HG03469 (cell line): ENCODE data around the gene SH3PXD2B.

ENCODE experiments used
- ATAC-seq: cut with Tn5 transposase; IDR thresholded peaks from one replicate; pipeline ENCODE4 v1.9.1; 2021; ENCODE audit warnings: mild to moderate bottlenecking, moderate library complexity, moderate number of reproducible peaks; ENCODE audit not compliant: unreplicated experiment

SH3PXD2B gene

GRCh38 chr5:172454358-172455086, at the start of gene SH3PXD2B:
Gene SH3PXD2B (minus strand): TSS chr5:172454525. CDS start chr5:172454352, 173 bp downstream.
- ATAC-seq, result no peak

- ATAC-seq, result no peak
These were observed 48.6 kb upstream of the SH3PXD2B start for GRCh38 chr5:172502969-172503368.

GRCh38 chr5:172502410-172502809, 48.1 kb upstream of the SH3PXD2B start:
- ATAC-seq, result no peak

- ATAC-seq, result no peak
These were observed 47.5 kb upstream of the SH3PXD2B start for GRCh38 chr5:172501708-172502320.

DNA sequence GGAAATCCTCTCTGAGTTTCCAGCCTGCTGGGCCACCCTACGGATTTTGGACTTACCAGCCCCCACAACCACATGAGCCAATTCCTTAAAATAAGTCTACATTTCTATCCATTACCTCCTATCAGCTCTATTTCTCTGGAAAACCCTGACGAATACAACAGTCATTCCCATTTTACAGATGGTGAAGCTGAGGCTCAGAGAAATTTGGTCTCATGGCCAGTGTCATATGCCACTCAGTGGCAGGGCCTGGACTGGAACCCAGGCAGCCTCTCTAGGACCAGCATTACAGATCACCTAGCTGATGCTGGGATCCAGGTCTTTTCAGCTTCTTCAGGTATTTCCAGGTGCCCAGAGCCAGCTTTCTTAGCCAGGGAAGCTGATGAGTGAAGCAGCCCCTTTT, 45.0 kb upstream of the SH3PXD2B start:
- ATAC-seq, result no peak

DNA sequence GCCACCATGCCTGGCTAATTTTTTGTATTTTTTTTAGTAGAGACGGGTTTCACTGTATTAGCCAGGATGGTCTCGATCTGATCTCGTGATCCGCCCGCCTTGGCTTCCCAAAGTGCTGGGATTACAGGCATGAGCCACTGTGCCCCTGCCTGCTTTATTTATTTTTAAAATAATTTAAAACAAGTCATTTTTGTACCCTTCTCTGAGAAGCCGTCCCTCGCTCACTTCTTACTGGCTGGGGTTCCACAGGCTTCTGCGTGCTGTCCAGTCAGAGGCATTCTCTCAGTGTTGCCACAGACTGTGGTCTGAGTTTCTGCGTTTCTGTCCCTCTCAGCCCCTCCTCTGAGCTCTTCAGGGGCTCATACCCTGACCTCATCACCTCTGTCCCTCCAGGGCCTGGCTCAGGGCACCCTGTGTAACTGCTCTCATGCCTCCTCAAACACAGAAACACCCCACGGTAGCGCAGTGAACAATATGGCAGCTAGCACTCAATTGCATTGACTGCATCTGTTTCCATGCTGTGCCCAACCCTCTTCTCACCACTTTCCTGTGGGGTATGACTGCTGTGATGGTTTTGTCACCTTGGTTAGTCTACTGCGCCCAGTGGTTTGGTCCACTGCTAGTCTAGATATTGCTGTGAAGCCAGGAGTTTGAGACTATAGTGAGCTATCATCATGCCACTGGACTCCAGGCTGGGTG, 44.3 kb upstream of the SH3PXD2B start:
- ATAC-seq, result no peak

DNA sequence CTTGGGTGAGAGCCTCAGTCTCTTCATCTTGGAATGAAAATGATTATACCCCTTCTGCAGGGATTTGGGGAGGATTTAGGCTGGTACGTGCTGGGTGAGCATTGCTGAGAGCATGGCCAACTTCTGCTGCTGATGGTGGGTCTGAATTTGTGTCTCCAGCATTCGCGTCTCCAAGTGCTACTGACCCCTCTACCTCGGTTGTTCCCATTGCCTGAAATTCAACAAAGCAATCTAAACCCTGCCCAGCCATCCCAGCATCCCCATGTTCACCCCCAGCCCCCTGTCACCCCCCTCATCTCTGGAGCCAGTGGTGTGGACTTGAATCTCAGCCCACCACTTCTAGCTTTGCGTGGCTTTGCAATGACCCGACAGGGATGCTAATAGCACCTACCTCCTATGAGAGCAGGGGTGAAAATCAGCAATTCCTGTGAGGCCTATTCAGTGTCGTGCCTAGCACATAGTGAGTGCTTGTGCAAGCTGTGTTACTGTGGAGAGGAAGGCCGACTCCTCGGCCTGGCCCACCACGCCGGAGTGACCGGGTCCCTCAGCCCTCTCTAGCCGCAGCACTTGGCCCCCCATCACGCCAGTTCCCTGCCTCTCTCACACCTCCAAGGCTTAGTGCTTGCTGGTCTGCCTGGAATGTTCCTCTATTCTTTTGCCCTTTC, 43.4 kb upstream of the SH3PXD2B start:
- no peak for ATAC-seq

GRCh38 chr5:172496671-172497371, 42.5 kb upstream of the SH3PXD2B start:
- no peak for ATAC-seq

- ATAC-seq, result no peak
These were observed 40.5 kb upstream of the SH3PXD2B start for GRCh38 chr5:172494630-172495505.

- no peak for ATAC-seq
These were observed 39.6 kb upstream of the SH3PXD2B start for GRCh38 chr5:172493906-172494305.

- no peak for ATAC-seq
These were observed 39.1 kb upstream of the SH3PXD2B start for GRCh38 chr5:172493461-172493860.

DNA sequence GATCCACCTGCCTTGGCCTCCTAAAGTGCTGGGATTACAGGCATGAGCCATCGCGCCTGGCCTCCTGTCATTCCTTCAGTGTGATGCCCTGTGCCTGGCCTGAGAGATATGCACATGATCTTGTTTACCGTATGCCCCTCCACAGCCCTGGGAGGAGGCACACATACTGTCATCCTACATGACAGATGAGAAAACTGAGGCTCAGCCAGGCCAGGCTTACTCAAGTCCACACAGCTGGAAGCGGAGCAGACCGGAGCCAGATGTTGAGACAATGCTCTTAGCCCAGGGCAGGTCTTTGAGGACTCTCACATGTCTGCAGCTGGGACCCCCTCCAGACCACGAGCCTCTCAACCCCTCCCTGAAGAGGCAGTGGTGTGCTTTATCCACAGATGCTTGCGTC, 38.7 kb upstream of the SH3PXD2B start:
- ATAC-seq, result no peak

DNA sequence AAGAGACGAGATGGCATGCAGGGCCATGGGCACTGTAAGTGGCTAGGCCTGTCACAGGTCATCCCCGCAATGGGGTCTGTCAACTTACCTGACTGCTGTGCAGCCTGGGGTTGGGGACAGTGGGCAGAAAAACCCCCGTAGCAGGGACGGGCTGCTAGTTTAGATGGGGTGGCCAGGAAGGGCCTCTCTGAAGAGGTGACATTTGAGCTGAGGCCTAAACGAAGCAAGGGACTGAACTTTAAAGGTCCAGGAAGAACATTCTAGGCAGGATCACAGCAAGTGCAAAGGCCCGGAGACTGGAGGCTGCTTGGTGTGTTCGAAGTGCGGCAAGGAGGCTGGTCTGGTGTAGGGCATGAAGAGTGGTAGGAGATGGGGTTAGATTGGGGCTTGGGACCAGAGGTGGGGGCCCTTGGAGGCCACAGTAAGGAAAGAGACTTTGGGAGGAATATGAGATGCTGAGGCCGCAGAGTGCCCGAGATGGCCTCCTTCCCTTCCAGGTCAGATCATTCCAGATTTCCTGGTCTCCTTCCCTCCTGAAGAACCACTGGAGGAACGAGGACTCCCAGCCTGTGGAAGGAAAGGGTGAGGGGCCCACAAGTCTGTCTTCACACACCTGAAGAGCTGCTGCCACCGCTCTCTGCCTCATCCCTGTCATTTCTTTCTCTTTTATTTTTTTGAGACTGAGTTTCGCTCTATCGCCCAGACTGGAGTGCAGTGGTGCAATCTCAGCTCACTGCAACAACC, 37.9 kb upstream of the SH3PXD2B start:
- no peak for ATAC-seq

DNA sequence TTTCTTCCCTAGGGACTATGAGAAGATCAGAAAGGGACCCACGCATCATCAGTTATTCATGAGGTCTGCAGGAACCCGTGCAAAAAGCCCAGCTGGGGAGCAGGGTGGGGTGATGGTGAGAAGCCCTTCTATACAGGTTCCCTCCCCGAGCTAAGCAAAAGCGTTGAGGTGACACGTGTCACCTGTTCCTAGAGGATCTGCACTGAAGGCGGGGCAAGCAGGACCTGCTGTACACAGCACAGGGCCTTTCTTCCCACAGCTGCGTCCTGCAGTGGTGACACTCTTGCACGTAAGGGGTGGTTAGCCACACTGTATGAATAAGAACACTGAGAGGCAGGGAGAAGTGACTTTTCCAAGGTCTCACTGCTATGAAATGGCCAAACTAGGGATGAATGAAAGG, 37.2 kb upstream of the SH3PXD2B start:
- no peak for ATAC-seq

GRCh38 chr5:172490514-172491461, 36.5 kb upstream of the SH3PXD2B start:
- ATAC-seq, result no peak

DNA sequence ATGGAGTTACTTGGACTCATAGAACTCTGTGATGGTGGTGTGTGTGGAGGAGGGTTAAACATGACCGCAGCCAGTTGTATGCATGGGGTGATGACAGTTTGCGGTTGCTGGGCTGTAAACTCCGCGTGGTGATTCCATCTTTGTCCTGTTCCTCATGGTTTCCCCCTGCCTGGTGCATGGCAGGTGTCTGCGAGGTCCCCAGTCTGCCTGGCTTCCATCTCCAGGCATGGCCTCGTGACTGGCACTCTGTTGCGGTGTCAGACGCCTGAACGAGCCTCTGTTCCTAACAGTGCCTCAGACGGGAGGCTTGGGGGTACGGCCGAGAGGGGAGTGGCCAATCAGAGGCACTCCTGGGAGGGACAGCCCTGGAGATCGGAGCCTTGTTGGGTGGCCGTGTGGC, 33.9 kb upstream of the SH3PXD2B start:
- ATAC-seq, result no peak

DNA sequence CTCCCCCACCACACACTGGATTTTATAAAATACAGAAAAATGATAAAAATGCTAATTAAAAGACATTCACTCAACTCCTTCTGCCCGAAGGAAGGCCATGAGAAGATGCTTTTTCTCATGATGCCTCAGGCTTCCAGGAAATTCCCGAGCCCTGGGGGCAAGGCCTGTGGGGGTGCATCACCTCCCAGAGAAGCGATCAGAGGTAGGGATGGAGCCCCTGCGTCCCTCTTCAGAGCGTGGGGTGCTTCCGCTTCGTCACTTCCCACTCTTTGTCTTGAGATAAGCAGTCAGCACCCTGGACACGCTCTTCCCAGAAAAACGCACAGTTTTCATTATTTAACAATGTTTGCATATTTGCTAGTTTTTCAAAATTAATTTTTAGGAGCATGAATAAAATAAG, 33.3 kb upstream of the SH3PXD2B start:
- no peak for ATAC-seq

- ATAC-seq, result no peak
These were observed 32.6 kb upstream of the SH3PXD2B start for GRCh38 chr5:172486912-172487311.
